IPS DF 4.7 (cell line): ENCODE measurements around the gene ADAM22.
"Not testable (repeated sequence)": the region's sequence is repeated elsewhere in the genome, so short reads cannot be mapped to it uniquely, and the experiment has no call there.

Source experiments
- DNase-seq: peaks from one replicate; pipeline ENCODE4 v3.0.0-alpha.2; 2013; ENCODE audit warnings: low spot score; ENCODE audit errors: extremely low read depth

Gene ADAM22

GRCh38 chr7:88153378-88153777 lies 219.3 kb downstream of the ADAM22 start:
- DNase-seq, result no peak

DNA sequence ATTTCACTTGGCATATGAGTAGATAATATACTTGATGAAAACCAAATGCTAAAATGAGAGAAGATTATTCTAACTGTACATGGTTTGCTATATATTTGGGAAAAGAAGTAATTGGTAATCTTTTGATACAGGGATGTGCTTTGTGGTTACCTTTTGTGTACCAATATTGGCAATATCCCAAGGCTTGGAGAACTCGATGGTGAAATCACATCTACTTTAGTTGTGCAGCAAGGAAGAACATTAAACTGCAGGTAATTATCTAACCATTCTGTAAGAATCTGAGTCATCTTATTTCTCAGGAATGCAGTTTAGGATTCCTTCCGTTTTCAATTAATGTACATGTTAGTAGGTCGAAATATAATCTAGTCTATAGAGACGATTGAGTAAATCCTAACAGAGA lies 221.7 kb downstream of the ADAM22 start:
- no peak for DNase-seq

DNA sequence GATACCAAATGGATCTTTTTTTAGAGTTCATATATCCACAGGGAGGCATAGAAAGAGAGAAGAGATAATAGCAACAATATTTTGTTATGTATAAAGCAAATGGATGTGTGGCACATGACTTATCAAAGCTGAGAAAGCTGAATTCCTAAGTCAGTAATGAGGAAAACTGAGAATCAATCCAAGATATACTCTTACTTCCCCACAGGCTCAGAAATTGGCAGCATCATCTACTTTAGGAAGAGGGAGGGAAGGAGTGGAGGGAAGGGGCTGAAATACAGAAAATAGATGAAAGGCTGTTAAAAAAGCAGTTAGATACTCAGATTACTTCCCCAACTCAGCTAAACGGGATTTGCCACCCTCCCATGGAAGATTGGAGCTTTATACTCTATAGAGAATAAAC lies 222.3 kb downstream of the ADAM22 start:
- no peak for DNase-seq

DNA sequence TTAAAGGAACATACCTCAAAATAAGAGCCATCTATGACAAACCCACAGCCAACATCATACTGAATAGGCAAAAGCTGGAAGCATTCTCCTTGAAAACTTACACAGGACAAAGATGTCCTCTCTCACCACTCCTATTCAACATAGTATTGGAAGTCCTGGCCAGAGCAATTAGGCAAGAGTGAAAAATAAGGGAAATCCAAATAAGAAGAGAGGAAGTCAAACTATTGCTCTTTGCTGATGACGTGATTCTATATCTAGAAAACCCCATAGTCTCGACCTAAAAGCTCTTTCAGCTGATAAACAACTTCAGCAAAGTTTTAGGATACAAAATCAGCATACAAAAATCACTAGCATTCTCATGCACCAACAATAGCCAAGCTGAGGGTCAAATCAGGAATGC lies 225.7 kb downstream of the ADAM22 start:
- DNase-seq, result not testable (repeated sequence)

GRCh38 chr7:88165697-88166096 lies 231.6 kb downstream of the ADAM22 start:
- DNase-seq, result no peak

DNA sequence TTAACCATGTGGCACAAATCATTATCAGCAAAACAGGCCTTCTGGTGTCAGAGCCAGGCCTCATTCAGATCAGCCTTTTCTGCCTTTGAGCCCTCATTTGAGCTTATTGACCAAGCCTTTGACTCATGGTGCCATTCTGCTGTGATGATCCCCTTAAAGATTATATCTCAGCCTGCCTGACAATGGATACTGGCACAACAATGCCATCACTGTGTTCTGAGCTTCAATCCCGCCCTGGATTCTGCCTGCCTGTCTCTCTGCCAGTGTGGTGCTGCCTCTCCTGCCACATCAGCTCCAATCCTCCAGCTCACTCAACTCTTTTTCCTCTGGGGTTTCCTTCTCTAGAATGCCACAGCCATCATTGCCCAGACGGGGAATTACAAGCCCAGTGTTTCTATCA lies 233.2 kb downstream of the ADAM22 start:
- DNase-seq, result no peak

DNA sequence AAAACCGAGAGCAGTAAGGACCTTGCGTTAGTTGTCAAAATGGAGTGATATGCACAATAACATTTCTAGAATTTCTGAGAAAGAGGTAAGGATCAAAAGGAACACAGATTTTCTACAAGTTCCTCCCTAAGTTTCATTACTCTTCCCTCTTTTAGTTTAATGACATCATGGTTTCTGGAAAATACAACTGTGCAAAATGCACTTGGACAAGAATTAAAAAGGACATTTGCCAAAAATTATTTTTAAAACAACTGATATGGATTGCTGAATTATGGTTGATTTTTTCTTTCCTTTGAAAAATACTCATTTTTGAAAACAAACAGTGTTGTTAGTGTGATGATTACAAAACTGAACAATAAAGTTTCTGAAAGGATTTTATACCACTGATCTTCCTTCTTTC lies 233.7 kb downstream of the ADAM22 start:
- DNase-seq, result no peak

DNA sequence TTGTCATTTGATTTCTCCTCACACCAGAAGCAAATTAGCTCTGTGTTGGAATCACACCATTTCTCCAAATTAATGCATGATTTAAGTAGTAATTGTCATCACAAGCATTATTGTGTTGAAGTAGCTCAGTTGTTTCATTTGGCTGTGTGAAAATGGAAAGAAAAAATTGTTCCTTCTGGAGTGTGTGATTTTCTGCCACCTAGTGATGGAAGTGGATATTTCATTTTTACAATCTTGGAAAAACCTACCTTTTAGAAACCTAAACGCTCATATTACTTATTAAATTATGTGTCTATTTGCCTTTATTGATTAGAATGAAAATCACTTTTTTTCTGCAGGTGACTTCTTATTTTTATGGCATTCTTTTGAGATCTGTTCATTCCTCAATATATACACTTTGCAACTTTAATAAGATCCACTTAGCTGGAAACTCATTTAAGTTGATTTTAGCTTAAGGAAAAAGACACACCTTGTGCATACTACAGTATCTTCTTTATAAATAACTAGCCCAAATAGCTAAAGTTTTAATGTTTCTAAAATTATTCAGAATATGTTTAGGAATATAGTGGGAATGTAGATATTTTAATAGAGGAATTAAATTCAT lies 235.8 kb downstream of the ADAM22 start:
- DNase-seq, result no peak

- no peak for DNase-seq
Observed at GRCh38 chr7:88172842-88173241, 238.8 kb downstream of the ADAM22 start.

DNA sequence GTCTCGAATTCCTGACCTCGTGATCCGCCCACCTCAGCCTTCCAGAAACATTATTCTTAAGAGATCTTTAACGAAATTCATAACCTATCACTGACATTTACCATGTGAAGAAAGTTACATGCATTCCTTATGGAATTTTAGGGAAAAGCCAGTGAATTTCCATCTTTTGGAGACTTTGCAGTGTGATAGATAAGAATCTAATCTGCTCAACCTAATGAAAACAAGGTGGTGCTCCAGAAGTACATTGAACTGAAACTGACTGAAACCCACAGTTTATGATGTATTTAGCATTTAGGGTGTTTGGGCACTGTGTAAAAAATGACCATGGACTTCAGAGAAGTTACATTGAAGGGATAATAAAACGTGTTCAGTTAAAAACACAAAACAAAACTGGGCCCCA lies 242.1 kb downstream of the ADAM22 start:
- no peak for DNase-seq

DNA sequence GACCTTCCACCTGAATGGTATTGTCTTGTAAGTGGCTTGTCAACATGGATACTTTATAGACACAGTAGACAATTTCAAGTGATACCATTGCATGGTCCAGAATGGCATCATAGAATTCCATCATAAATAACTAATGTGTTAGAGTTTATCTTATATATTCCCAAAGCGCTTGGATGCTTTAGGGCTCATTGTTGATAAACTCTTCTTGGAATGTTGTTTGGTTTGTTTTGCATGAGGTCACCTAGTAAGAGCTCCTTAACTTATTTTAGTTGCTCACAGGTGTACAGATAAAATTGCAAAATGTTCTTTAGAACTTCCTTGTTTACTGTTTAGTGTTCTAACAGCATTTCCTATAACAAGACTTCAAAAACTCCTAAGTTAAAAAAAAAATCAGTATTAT lies 249.0 kb downstream of the ADAM22 start:
- DNase-seq, result no peak

- no peak for DNase-seq
Observed at GRCh38 chr7:88184848-88185304, 250.8 kb downstream of the ADAM22 start.

GRCh38 chr7:88185650-88186049 lies 251.6 kb downstream of the ADAM22 start:
- DNase-seq, result no peak

DNA sequence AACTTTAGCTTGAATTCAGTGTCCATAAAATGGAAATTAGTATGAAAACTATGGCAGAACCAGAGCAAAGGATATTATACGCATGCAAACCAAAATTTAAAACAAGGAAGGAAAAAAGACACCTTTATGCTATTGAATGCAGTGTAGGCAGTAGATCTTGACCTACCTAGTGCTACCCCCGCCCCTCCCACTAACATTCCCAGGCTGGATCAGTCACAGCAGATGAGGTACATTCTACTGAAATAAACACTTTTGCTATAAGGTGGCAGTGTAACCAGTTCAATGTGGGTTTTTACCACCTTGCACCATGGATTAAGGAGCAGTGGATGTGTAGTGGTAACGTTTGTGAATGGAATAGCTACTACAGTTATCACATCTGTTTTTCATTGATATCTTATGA lies 257.9 kb downstream of the ADAM22 start:
- no peak for DNase-seq

- no peak for DNase-seq
Observed at GRCh38 chr7:88200261-88200660, 266.2 kb downstream of the ADAM22 start.

- DNase-seq, result no peak
Observed at GRCh38 chr7:88200789-88201188, 266.7 kb downstream of the ADAM22 start.

DNA sequence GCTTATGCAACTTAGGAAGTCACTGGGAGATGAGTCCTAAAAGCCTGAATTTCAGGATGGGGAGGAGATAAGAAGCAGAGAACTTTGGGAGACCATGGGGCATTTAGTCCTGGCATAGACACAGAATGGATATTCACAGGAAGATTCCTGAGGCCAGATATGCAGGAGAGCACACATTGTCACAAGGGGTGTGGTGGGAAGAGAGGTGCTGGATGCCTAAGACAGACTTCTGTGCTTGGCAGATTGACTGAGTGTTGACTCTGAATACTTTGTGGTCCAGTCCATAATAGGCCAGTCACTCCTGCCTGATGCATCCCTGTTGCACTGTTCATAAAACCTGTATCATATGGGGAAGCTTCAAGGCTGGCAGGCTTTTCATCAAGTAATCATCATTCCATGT lies 267.3 kb downstream of the ADAM22 start:
- no peak for DNase-seq

GRCh38 chr7:88202278-88202677 lies 268.2 kb downstream of the ADAM22 start:
- DNase-seq, result no peak

DNA sequence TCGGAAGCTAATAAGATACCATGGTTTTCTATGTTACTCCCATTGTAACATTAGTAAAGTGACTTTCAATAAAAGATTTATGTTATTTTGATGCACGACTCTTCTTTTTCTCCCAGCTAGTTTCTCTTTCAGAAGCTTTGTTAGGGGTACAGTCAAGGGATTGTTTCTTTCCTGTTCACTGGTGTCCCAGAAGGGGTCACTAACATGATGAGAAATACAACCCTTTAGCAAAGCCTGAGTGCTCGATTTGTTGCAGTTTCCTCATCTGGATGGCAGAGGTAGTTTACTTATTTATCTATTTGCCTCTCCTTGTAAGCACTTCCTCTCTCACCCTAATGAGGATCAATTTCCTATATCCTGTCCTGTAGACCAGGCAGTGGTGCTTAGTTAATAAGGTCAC lies 268.7 kb downstream of the ADAM22 start:
- no peak for DNase-seq

- DNase-seq, result no peak
Observed at GRCh38 chr7:88203401-88203800, 269.4 kb downstream of the ADAM22 start.

- no peak for DNase-seq
Observed at GRCh38 chr7:88204525-88205110, 270.6 kb downstream of the ADAM22 start.

DNA sequence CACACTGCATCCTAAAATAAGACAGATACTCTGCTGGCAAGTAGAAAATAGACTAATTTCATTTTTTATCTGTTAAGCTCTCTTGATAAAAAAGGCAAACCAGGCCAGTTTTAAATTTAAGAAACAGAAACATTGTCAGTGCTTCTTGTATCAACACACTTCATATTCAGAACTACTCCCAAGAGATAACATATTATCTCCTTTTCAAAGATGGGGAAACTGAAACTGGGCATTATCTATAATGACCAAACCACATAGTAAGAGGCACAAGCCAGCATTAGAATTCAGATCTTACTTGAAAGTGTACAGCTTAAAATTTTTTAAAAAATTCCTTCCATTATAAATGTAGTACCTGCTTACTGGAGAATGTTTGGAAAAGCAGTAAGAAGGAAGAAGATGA lies 271.1 kb downstream of the ADAM22 start:
- DNase-seq, result no peak

GRCh38 chr7:88206254-88206653 lies 272.2 kb downstream of the ADAM22 start:
- no peak for DNase-seq

DNA sequence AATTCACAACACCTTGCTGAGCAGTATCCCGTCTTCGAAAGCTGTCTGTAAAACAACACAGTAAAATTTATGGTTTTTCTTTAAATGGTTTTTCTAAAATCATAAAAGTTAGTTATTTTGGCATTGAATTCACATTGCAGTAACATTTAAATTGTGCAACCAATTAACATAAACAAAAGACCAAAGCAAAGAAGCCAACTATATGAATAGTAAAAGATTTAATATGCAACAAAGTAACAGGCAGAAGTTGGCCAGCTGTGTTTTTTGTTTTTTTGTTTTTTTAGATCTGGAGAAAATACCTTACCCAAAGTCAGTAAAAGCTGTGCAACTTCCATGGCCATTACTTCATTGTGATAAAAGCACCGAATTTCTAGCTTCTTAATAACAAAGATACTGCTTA lies 274.5 kb downstream of the ADAM22 start:
- DNase-seq, result no peak
